GM12872 (cell line): ENCODE results near the gene CDT1.

ENCODE experiments used
- CTCF ChIP-seq: IDR thresholded peaks from 3 replicates; pipeline ENCODE4 v1.5.1; 2011; ENCODE audit warnings: low read depth, mild to moderate bottlenecking, low read length, moderate library complexity; ENCODE audit not compliant: insufficient read depth

The CDT1 gene

GRCh38 chr16:88803264-88803987 is at the start of gene CDT1:
TSS of gene CDT1 (plus strand) at chr16:88803789. CDS start at chr16:88803832, 43 bp downstream.
- TF ChIP-seq CTCF: no peak

GRCh38 chr16:88754109-88754911 is 49.3 kb upstream of the CDT1 start:
- TF ChIP-seq CTCF: no peak

- TF ChIP-seq CTCF: no peak
These were observed 48.5 kb upstream of the CDT1 start for GRCh38 chr16:88754912-88755744.

GRCh38 chr16:88755745-88756443 is 47.7 kb upstream of the CDT1 start:
- TF ChIP-seq CTCF: 0 out of 3 replicates have a peak, but pooled peaks have one; percentile 11

- TF ChIP-seq CTCF: no peak
These were observed 45.2 kb upstream of the CDT1 start for GRCh38 chr16:88758227-88758943.

GRCh38 chr16:88758944-88759244 is 44.7 kb upstream of the CDT1 start:
- TF ChIP-seq CTCF: no peak
